Mesenchymal stem cell (in vitro differentiated cells and primary cell): ENCODE results near the gene TMEM240.
A peak's percentile ranks its signal among the peaks of the same experiment; 100 is the strongest.

ENCODE experiments used
- DNase-seq: peaks from one replicate; pipeline ENCODE4 v3.0.0-alpha.2; 2013
- H2AFZ ChIP-seq: one replicate; pipeline ENCODE4 v1.6.1; 2013; ENCODE audit warnings: low read depth, mild to moderate bottlenecking, control low read depth, inconsistent platforms, low read length, moderate library complexity
- H2AK5ac ChIP-seq: 2 replicates; pipeline ENCODE4 v1.6.1; 2013; ENCODE audit warnings: low read length, moderate library complexity, mild to moderate bottlenecking, inconsistent platforms; ENCODE audit not compliant: severe bottlenecking
- H2BK120ac ChIP-seq: one replicate; pipeline ENCODE4 v1.6.1; 2013; ENCODE audit warnings: low read depth, mild to moderate bottlenecking, inconsistent platforms, low read length, moderate library complexity
- H2BK12ac ChIP-seq, 2 experiments: one replicate each; pipeline ENCODE4 v1.6.1; 2013; ENCODE audit warnings: inconsistent platforms in 2 of 2, low read length in 2 of 2, mild to moderate bottlenecking in 2 of 2, moderate library complexity in 2 of 2, control low read depth in 1 of 2
- H2BK15ac ChIP-seq: one replicate; pipeline ENCODE4 v1.6.1; 2013; ENCODE audit warnings: mild to moderate bottlenecking, low read depth, inconsistent platforms; ENCODE audit not compliant: poor library complexity, severe bottlenecking
- H2BK5ac ChIP-seq: 2 replicates; pipeline ENCODE4 v1.6.1; 2013; ENCODE audit warnings: low read depth, mild to moderate bottlenecking, low read length, control low read depth, inconsistent platforms; ENCODE audit not compliant: poor library complexity, severe bottlenecking
- H3K14ac ChIP-seq, 2 experiments: one replicate each; pipeline ENCODE4 v1.6.1; 2013; ENCODE audit warnings: inconsistent platforms in 2 of 2, low read length in 2 of 2, control low read depth in 1 of 2, mild to moderate bottlenecking in 1 of 2, moderate library complexity in 1 of 2
- H3K18ac ChIP-seq, 2 experiments: one replicate each; pipeline ENCODE4 v1.6.1; 2013; ENCODE audit warnings: inconsistent platforms in 2 of 2, low read length in 2 of 2, control low read depth in 1 of 2, low read depth in 1 of 2, mild to moderate bottlenecking in 1 of 2
- H3K23ac ChIP-seq, 2 experiments: one replicate each; pipeline ENCODE4 v1.6.1; 2013; ENCODE audit warnings: inconsistent platforms in 2 of 2, low read length in 2 of 2, mild to moderate bottlenecking in 2 of 2, moderate library complexity in 2 of 2, control low read depth in 1 of 2
- H3K27ac ChIP-seq: 2 replicates; pipeline ENCODE4 v1.5.1; 2013; ENCODE audit warnings: mild to moderate bottlenecking, moderate library complexity, low read length, control low read depth, inconsistent platforms; ENCODE audit not compliant: poor library complexity, severe bottlenecking
- H3K27me3 ChIP-seq, 2 experiments: 2 replicates each; pipeline versions ENCODE4 v1.6.1 to v1.7.0; 2013; ENCODE audit warnings: low read length in 2 of 2, mild to moderate bottlenecking in 2 of 2, moderate library complexity in 2 of 2, control low read depth in 1 of 2, inconsistent platforms in 1 of 2; ENCODE audit not compliant: control insufficient read depth in 1 of 2, insufficient read depth in 1 of 2
- H3K36me3 ChIP-seq, 2 experiments: 2 replicates each; pipeline versions ENCODE4 v1.6.1 to v1.7.0; 2013; ENCODE audit warnings: low read length in 2 of 2, control low read depth in 1 of 2, inconsistent platforms in 1 of 2, low read depth in 1 of 2, mild to moderate bottlenecking in 1 of 2; ENCODE audit not compliant: insufficient read depth in 2 of 2, control insufficient read depth in 1 of 2
- H3K4ac ChIP-seq, 2 experiments: one replicate each; pipeline ENCODE4 v1.6.1; 2013; ENCODE audit warnings: inconsistent platforms in 2 of 2, low read length in 2 of 2, mild to moderate bottlenecking in 2 of 2, moderate library complexity in 2 of 2, control low read depth in 1 of 2, low read depth in 1 of 2
- H3K4me1 ChIP-seq: 2 replicates; pipeline ENCODE4 v1.6.1; 2013; ENCODE audit warnings: low read depth, low read length, control low read depth; ENCODE audit not compliant: control insufficient read depth, insufficient read depth
- H3K4me2 ChIP-seq: 2 replicates; pipeline ENCODE4 v1.6.1; 2013; ENCODE audit warnings: low read length, mild to moderate bottlenecking, inconsistent platforms; ENCODE audit not compliant: poor library complexity, severe bottlenecking
- H3K4me3 ChIP-seq, 2 experiments: 2 replicates each; pipeline versions ENCODE4 v1.5.1 to v1.7.0; 2013; ENCODE audit warnings: low read length in 2 of 2, mild to moderate bottlenecking in 2 of 2, control low read depth in 1 of 2, low read depth in 1 of 2; ENCODE audit not compliant: insufficient read depth in 1 of 2
- H3K79me1 ChIP-seq: replicated peaks from 2 replicates; pipeline ENCODE4 v1.6.1; 2013; ENCODE audit warnings: mild to moderate bottlenecking, control low read depth, low read length, inconsistent platforms; ENCODE audit not compliant: poor library complexity, severe bottlenecking
- H3K9ac ChIP-seq: 2 replicates; pipeline ENCODE4 v1.7.0; 2013; ENCODE audit warnings: mild to moderate bottlenecking, low read length, moderate library complexity
- H3K9me3 ChIP-seq: 2 replicates; pipeline ENCODE4 v1.7.0; 2013; ENCODE audit warnings: mild to moderate bottlenecking, low read length; ENCODE audit not compliant: control insufficient read depth
- H4K8ac ChIP-seq: one replicate; pipeline ENCODE4 v1.6.1; 2013; ENCODE audit warnings: inconsistent platforms, mild to moderate bottlenecking, low read length, moderate library complexity
- H4K91ac ChIP-seq: one replicate; pipeline ENCODE4 v1.6.1; 2013; ENCODE audit warnings: mild to moderate bottlenecking, low read length, inconsistent platforms
- WGBS: methylation state at CpG from one replicate; pipeline ENCODE4 v1.1.7; 2013; ENCODE audit warnings: mixed read lengths; 5-methylcytosine and 5-hydroxymethylcytosine counted together

TMEM240 gene

GRCh38 chr1:1490633-1491230, 49.7 kb downstream of the TMEM240 start:
- Histone ChIP-seq H3K4me2 (no peak overlapping the region), H3K36me3 (peaks cover 66 to 91% of the 10 kb centered on the region in 2 experiments), H2BK5ac (no peak overlapping the region), H2BK12ac (no peak overlapping the region), H3K9ac (no peak overlapping the region), H3K9me3 (peaks cover 17% of the 10 kb centered on the region), H3K27ac (no peak overlapping the region), H3K4me1 (no peaks in the 10 kb centered on the region), H3K23ac (no peak overlapping the region), H3K27me3 (no peaks in the 10 kb centered on the region), H3K14ac (no peak overlapping the region), H3K18ac (no peak overlapping the region), H2AFZ (no peak overlapping the region), H4K91ac (no peak overlapping the region), H2BK120ac (no peak overlapping the region), H2BK15ac (no peak overlapping the region), H3K79me1 (peaks cover 29% of the 10 kb centered on the region), H3K4me3 (no peak overlapping the region), H3K4ac (no peak overlapping the region), H4K8ac (no peak overlapping the region), H2AK5ac (no peak overlapping the region)
- WGBS: 98% methylated on average over 18 of the region's 25 CpGs
- no peak for DNase-seq

GRCh38 chr1:1489861-1490260, 50.6 kb downstream of the TMEM240 start:
- Histone ChIP-seq H2BK5ac (no peak overlapping the region), H3K18ac (no peak overlapping the region), H2BK15ac (no peak overlapping the region), H3K14ac (no peak overlapping the region), H4K8ac (peak overlapping the region; percentile 60), H2BK12ac (no peak overlapping the region), H2AFZ (no peak overlapping the region), H3K27me3 (no peaks in the 10 kb centered on the region), H2BK120ac (no peak overlapping the region), H3K79me1 (peaks cover 25% of the 10 kb centered on the region), H3K23ac (no peak overlapping the region), H3K4me1 (no peaks in the 10 kb centered on the region), H3K27ac (no peak overlapping the region), H3K36me3 (peaks cover 60 to 91% of the 10 kb centered on the region in 2 experiments), H3K4me2 (no peak overlapping the region), H4K91ac (no peak overlapping the region), H3K4me3 (no peak overlapping the region), H3K4ac (no peak overlapping the region), H3K9ac (no peak overlapping the region), H2AK5ac (no peak overlapping the region), H3K9me3 (peaks cover 17% of the 10 kb centered on the region)
- no peak for DNase-seq
- 95% methylated on average over 19 of the region's 19 CpGs for WGBS

- Histone ChIP-seq H3K36me3 (peaks cover 64 to 91% of the 10 kb centered on the region in 2 experiments), H2BK12ac (no peak overlapping the region), H4K8ac (no peak overlapping the region), H2BK5ac (no peak overlapping the region), H3K79me1 (peaks cover 26% of the 10 kb centered on the region), H3K18ac (no peak overlapping the region), H3K27ac (no peak overlapping the region), H3K4ac (no peak overlapping the region), H2AFZ (no peak overlapping the region), H3K27me3 (no peaks in the 10 kb centered on the region), H2AK5ac (no peak overlapping the region), H3K4me2 (no peak overlapping the region), H3K9me3 (peaks cover 17% of the 10 kb centered on the region), H3K9ac (no peak overlapping the region), H3K4me1 (no peaks in the 10 kb centered on the region), H4K91ac (no peak overlapping the region), H3K4me3 (peak overlapping the region in 1 of 2 experiments; percentile 18), H2BK120ac (no peak overlapping the region), H3K23ac (no peak overlapping the region), H2BK15ac (no peak overlapping the region), H3K14ac (no peak overlapping the region)
- no peak for DNase-seq
- 97% methylated on average over 16 of the region's 16 CpGs for WGBS
Measured at GRCh38 chr1:1489231-1489630, 51.2 kb downstream of the TMEM240 start.

GRCh38 chr1:1487701-1488100, 52.7 kb downstream of the TMEM240 start:
- H3K4me1 ChIP-seq: no peaks in the 10 kb centered on the region
- peaks cover 7% of the 10 kb centered on the region for H3K9me3 ChIP-seq
- no peak overlapping the region for H3K18ac ChIP-seq
- H3K4me2 ChIP-seq: no peak overlapping the region
- no peak overlapping the region for H2BK15ac ChIP-seq
- no peak overlapping the region for H3K9ac ChIP-seq
- H3K14ac ChIP-seq: no peak overlapping the region
- no peak overlapping the region for H3K23ac ChIP-seq
- H2BK12ac ChIP-seq: no peak overlapping the region
- H4K8ac ChIP-seq: no peak overlapping the region
- no peak for DNase-seq
- H3K36me3 ChIP-seq: peaks cover 67 to 98% of the 10 kb centered on the region in 2 experiments
- no peak overlapping the region for H3K27ac ChIP-seq
- H2BK5ac ChIP-seq: no peak overlapping the region
- no peak overlapping the region for H2AFZ ChIP-seq
- no peak overlapping the region for H2BK120ac ChIP-seq
- no peak overlapping the region for H3K4ac ChIP-seq
- H4K91ac ChIP-seq: no peak overlapping the region
- no peak overlapping the region for H3K4me3 ChIP-seq
- whole genome bisulfite sequencing: 98% methylated on average over 18 of the region's 18 CpGs
- H3K79me1 ChIP-seq: peaks cover 34% of the 10 kb centered on the region
- no peaks in the 10 kb centered on the region for H3K27me3 ChIP-seq
- no peak overlapping the region for H2AK5ac ChIP-seq
